NB4 (cell line): ENCODE results near the gene CHURC1.

ENCODE experiments used
- POLR2A ChIP-seq: IDR thresholded peaks from 2 replicates; pipeline ENCODE4 v1.6.1; 2011; ENCODE audit warnings: mild to moderate bottlenecking; ENCODE audit not compliant: insufficient read length; ENCODE audit errors: extremely low read depth
- TF ChIP-seq, protein P1 (sequence below): IDR thresholded peaks from one replicate; pipeline ENCODE4 v1.5.1; 2012; ENCODE audit warnings: low read depth, low read length

DNA sequence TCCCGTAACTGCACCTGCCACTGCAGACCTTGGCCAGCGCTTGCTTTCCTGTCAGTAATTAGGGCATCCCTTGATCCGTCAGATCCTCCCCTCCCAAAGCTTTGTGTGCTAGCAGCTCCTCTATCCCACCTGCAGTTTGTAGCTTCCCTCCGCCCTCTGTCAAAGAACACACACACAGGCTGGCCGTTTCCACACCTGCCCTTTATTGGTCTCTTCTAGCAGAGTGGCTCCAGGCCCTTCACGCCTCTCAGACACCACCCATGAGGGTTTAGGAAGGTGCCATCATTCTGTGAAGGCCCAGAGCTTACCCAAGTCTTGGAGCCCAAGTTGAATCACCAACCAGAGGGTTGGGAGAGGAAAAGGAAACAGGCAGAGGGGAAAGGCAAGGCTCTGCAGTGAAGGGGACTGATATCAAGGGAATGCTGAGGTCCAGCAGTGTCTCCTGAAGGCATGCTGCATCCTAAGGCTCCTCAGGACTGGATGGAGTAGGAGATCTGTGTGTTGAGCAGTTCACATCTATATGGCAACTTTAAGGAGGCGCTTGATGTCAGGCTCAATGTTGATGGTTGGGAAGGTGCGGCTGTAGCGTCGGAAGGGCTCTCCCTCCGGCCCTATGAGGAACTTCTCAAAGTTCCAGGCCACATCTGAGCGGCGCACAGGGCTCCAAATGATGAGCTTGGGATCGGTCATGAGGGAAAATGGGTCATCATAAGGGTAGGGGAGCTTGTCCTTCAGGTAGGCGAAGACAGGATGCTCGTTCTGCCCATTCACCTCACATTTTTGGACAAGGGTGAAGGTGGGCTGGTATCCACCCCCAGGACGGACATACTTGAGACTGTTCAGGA is 24.9 kb downstream of the CHURC1 start:
- TF ChIP-seq, protein P1, sequence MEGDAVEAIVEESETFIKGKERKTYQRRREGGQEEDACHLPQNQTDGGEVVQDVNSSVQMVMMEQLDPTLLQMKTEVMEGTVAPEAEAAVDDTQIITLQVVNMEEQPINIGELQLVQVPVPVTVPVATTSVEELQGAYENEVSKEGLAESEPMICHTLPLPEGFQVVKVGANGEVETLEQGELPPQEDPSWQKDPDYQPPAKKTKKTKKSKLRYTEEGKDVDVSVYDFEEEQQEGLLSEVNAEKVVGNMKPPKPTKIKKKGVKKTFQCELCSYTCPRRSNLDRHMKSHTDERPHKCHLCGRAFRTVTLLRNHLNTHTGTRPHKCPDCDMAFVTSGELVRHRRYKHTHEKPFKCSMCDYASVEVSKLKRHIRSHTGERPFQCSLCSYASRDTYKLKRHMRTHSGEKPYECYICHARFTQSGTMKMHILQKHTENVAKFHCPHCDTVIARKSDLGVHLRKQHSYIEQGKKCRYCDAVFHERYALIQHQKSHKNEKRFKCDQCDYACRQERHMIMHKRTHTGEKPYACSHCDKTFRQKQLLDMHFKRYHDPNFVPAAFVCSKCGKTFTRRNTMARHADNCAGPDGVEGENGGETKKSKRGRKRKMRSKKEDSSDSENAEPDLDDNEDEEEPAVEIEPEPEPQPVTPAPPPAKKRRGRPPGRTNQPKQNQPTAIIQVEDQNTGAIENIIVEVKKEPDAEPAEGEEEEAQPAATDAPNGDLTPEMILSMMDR: no peak
- no peak for TF ChIP-seq POLR2A
